GM23338 (cell line): ENCODE data around the gene C6orf118. TPM values are rescaled to one million over a fixed set of nuclear protein-coding genes. Genes with fewer than 3 reads are reported as not detected.

ENCODE experiments used
- ATAC-seq: fragments of 200-7000 bp; cut with Tn5 transposase; 3 replicates; pipeline ENCODE4 v1.9.1; 2020
- DNase-seq: peaks from one replicate; pipeline ENCODE4 v3.0.0-alpha.2; 2015; ENCODE audit warnings: low spot score
- H2AFZ ChIP-seq: fragments of 200-600 bp; sonication (generic); 2 replicates; pipeline ENCODE4 v1.8.0; 2016; ENCODE audit warnings: antibody characterized with exemption, mild to moderate bottlenecking, moderate library complexity
- H3F3A ChIP-seq: fragments of 200-600 bp; sonication (generic); replicated peaks from 2 replicates; pipeline ENCODE4 v1.8.0; 2017; ENCODE audit warnings: antibody characterized with exemption, mixed run types, low read depth
- H3K27ac ChIP-seq: fragments of 200-600 bp; sonication (generic); 2 replicates; pipeline ENCODE4 v1.6.1; 2016; ENCODE audit warnings: low read depth
- H3K27me3 ChIP-seq: fragments of 200-600 bp; sonication (generic); 2 replicates; pipeline ENCODE4 v1.8.0; 2016; ENCODE audit warnings: mild to moderate bottlenecking, mixed run types, moderate library complexity; ENCODE audit not compliant: insufficient read depth
- H3K36me3 ChIP-seq: fragments of 200-600 bp; sonication (generic); 2 replicates; pipeline ENCODE4 v1.8.0; 2016; ENCODE audit warnings: mild to moderate bottlenecking; ENCODE audit not compliant: insufficient read depth
- H3K4me1 ChIP-seq: fragments of 200-600 bp; sonication (generic); 2 replicates; pipeline ENCODE4 v1.8.0; 2016; ENCODE audit warnings: mild to moderate bottlenecking, moderate library complexity; ENCODE audit not compliant: insufficient read depth
- H3K4me2 ChIP-seq: fragments of 200-600 bp; sonication (generic); 2 replicates; pipeline ENCODE4 v1.7.1; 2017; ENCODE audit warnings: mixed run types
- H3K4me3 ChIP-seq: fragments of 200-600 bp; sonication (generic); 2 replicates; pipeline ENCODE4 v1.6.1; 2016; ENCODE audit warnings: mixed run types
- H3K79me2 ChIP-seq: fragments of 200-600 bp; sonication (generic); replicated peaks from 2 replicates; pipeline ENCODE4 v1.8.0; 2017; ENCODE audit warnings: mild to moderate bottlenecking; ENCODE audit not compliant: insufficient read depth
- H3K9me2 ChIP-seq: fragments of 200-600 bp; sonication (generic); 2 replicates; pipeline ENCODE4 v1.8.0; 2017; ENCODE audit not compliant: insufficient read depth
- H4K20me1 ChIP-seq: fragments of 200-600 bp; sonication (generic); replicated peaks from 2 replicates; pipeline ENCODE4 v1.8.0; 2017; ENCODE audit warnings: mild to moderate bottlenecking; ENCODE audit not compliant: insufficient read depth
- H3K27ac Mint-ChIP-seq: 2 replicates; pipeline ENCODE4 v1.8.0; 2020; ENCODE audit warnings: inconsistent platforms, mild to moderate bottlenecking, moderate library complexity, mixed read lengths
- H3K27me3 Mint-ChIP-seq: 3 replicates; pipeline ENCODE4 v1.8.0; 2022; ENCODE audit warnings: low read depth, mild to moderate bottlenecking, moderate library complexity, mixed read lengths, inconsistent platforms; ENCODE audit not compliant: insufficient read depth, poor library complexity
- H3K36me3 Mint-ChIP-seq: 3 replicates; pipeline ENCODE4 v1.8.0; 2021; ENCODE audit warnings: low read depth, mild to moderate bottlenecking, inconsistent platforms, moderate library complexity, mixed read lengths
- H3K4me1 Mint-ChIP-seq: 3 replicates; pipeline ENCODE4 v1.8.0; 2020; ENCODE audit warnings: mild to moderate bottlenecking, inconsistent platforms, mixed read lengths
- H3K4me3 Mint-ChIP-seq: 3 replicates; pipeline ENCODE4 v1.8.0; 2021; ENCODE audit warnings: moderate library complexity, mild to moderate bottlenecking, inconsistent platforms, mixed read lengths
- H3K9me3 Mint-ChIP-seq: 3 replicates; pipeline ENCODE4 v1.8.0; 2020; ENCODE audit warnings: moderate library complexity, mild to moderate bottlenecking, inconsistent platforms, mixed read lengths
- CREB1 ChIP-seq: fragments of 250-450 bp; sonication (Bioruptor Pico); IDR thresholded peaks from 2 replicates; pipeline ENCODE4 v1.5.0; 2020; ENCODE audit warnings: low read depth, mild to moderate bottlenecking, moderate library complexity
- ETS1 ChIP-seq: IDR thresholded peaks from 2 replicates; pipeline ENCODE4 v1.6.1; 2016; ENCODE audit warnings: antibody characterized with exemption
- EZH2 ChIP-seq: fragments of 200-600 bp; sonication (generic); IDR thresholded peaks from one replicate; pipeline ENCODE4 v1.8.0; 2017; ENCODE audit warnings: antibody characterized with exemption, mild to moderate bottlenecking, low read depth; ENCODE audit not compliant: unreplicated experiment
- EZH2phosphoT487 ChIP-seq: fragments of 200-600 bp; sonication (generic); IDR thresholded peaks from one replicate; pipeline ENCODE4 v1.8.1; 2018; ENCODE audit warnings: antibody characterized with exemption; ENCODE audit not compliant: unreplicated experiment
- JUNB ChIP-seq: IDR thresholded peaks from one replicate; pipeline ENCODE4 v1.6.1; 2016; ENCODE audit warnings: antibody characterized with exemption; ENCODE audit not compliant: unreplicated experiment
- NANOG ChIP-seq: IDR thresholded peaks from 2 replicates; pipeline ENCODE4 v1.6.1; 2016; ENCODE audit warnings: antibody characterized with exemption, borderline replicate concordance
- POLR2AphosphoS5 ChIP-seq: IDR thresholded peaks from 2 replicates; pipeline ENCODE4 v1.6.1; 2016; ENCODE audit warnings: antibody characterized with exemption, low read depth
- REST ChIP-seq: IDR thresholded peaks from one replicate; pipeline ENCODE4 v1.6.1; 2018; ENCODE audit warnings: antibody characterized with exemption; ENCODE audit not compliant: unreplicated experiment
- STAT1 ChIP-seq: IDR thresholded peaks from one replicate; pipeline ENCODE4 v1.6.1; 2016; ENCODE audit warnings: antibody characterized with exemption; ENCODE audit not compliant: unreplicated experiment
- ZNF114 ChIP-seq: fragments of 250-450 bp; sonication (Bioruptor Pico); IDR thresholded peaks from 2 replicates; pipeline ENCODE4 v1.5.0; 2020; ENCODE audit warnings: mild to moderate bottlenecking, moderate library complexity
- ZNF331 ChIP-seq: fragments of 250-450 bp; sonication (Bioruptor Pico); IDR thresholded peaks from 2 replicates; pipeline ENCODE4 v1.5.0; 2020; ENCODE audit warnings: low read depth, mild to moderate bottlenecking, moderate library complexity
- polyA plus RNA-seq: library from polyadenylated mRNA; unstranded; fragments of >200 nt; fragmentation: Nextera tagmentation; extraction: Ambion mirVana; gene quantifications from 2 replicates; pipeline ENCODE4 v1.2.1, GENCODE V29; 2016
- total RNA-seq: library from RNA; depleted of rRNA; stranded (reverse); fragments of >200 nt; shearing (Covaris generic); gene quantifications from 2 replicates; pipeline ENCODE4 v1.2.3, GENCODE V29; 2014
- TF ChIP-seq, protein P1 (sequence below), 2 experiments: fragments of 200-600 bp in 1 of 2; sonication (generic) in 1 of 2; conservative IDR thresholded peaks; 2 replicates each; pipeline versions ENCODE4 v1.5.1 to v1.6.1; 2016 to 2017; ENCODE audit warnings: antibody characterized with exemption in 2 of 2, low read depth in 2 of 2, mild to moderate bottlenecking in 2 of 2, moderate library complexity in 1 of 2

The C6orf118 gene
- total and polyA plus RNA-seq, 2 experiments from 2014 or later, result 0.35 to 1.1 TPM

DNA sequence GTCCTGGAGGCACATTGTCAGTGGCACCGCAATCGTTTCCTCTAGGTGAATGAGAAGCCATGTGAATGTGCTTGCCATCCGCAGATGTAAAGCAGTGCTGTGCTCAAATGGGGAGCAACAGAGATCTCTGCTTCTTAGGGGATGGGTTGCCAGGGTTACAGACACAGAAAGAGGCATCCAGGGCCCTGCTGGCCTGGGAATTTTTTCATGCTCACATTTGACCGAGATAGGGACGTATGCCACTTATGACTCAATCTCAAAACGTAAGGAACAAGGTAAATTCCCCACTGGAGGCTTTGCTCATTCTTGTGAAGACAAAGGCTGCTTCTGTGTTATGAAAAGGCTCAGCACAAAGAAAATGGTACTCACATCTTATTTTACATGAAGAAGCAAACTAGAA lies 11.0 kb downstream of the C6orf118 start (continued):
- TF ChIP-seq REST, result no peak
- no peak for TF ChIP-seq EZH2
- TF ChIP-seq STAT1, result no peak
- TF ChIP-seq EZH2phosphoT487, result no peak
- TF ChIP-seq POLR2AphosphoS5, result no peak
- TF ChIP-seq ZNF114 (CRISPR knock-in tag), result no peak
- TF ChIP-seq, protein P1, sequence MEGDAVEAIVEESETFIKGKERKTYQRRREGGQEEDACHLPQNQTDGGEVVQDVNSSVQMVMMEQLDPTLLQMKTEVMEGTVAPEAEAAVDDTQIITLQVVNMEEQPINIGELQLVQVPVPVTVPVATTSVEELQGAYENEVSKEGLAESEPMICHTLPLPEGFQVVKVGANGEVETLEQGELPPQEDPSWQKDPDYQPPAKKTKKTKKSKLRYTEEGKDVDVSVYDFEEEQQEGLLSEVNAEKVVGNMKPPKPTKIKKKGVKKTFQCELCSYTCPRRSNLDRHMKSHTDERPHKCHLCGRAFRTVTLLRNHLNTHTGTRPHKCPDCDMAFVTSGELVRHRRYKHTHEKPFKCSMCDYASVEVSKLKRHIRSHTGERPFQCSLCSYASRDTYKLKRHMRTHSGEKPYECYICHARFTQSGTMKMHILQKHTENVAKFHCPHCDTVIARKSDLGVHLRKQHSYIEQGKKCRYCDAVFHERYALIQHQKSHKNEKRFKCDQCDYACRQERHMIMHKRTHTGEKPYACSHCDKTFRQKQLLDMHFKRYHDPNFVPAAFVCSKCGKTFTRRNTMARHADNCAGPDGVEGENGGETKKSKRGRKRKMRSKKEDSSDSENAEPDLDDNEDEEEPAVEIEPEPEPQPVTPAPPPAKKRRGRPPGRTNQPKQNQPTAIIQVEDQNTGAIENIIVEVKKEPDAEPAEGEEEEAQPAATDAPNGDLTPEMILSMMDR (conservative IDR thresholded peaks at IDR 0.05; ENCODE audit: low read depth in 2 of 2), result no peak
- no peak for TF ChIP-seq ETS1
- TF ChIP-seq CREB1, result no peak
- TF ChIP-seq ZNF331 (CRISPR knock-in tag), result no peak
- TF ChIP-seq JUNB, result no peak
- TF ChIP-seq NANOG, result no peak

GRCh38 chr6:165292657-165293056 lies 16.7 kb downstream of the C6orf118 start:
- 0 out of 2 replicates have a peak, but pooled peaks cover 4% of the 10 kb centered on the region for H3K9me2 ChIP-seq
- no peak overlapping the region for H3K27ac Mint-ChIP-seq
- no peak for ATAC-seq
- no peak overlapping the region for H3K4me2 ChIP-seq
- no peaks in the 10 kb centered on the region for H3K4me1 ChIP-seq
- no peaks in the 10 kb centered on the region for H3K36me3 ChIP-seq
- H3K27me3 ChIP-seq, result no peaks in the 10 kb centered on the region
- 0 out of 3 replicates have a peak, but pooled peaks cover 4% of the 10 kb centered on the region for H3K36me3 Mint-ChIP-seq
- H3K4me3 Mint-ChIP-seq, result no peak overlapping the region
- H3K9me3 Mint-ChIP-seq, result peaks cover 4% of the 10 kb centered on the region; the same call in 2 of the 3 replicates
- no peak overlapping the region for H3K27ac ChIP-seq
- H3F3A ChIP-seq, result no peaks in the 10 kb centered on the region
- no peak for DNase-seq
- no peaks in the 10 kb centered on the region for H3K27me3 Mint-ChIP-seq
- H4K20me1 ChIP-seq, result no peaks in the 10 kb centered on the region
- no peaks in the 10 kb centered on the region for H3K4me1 Mint-ChIP-seq
- no peaks in the 10 kb centered on the region for H3K79me2 ChIP-seq
- TF ChIP-seq JUNB (no peak), REST (no peak), ZNF114 (CRISPR knock-in tag) (no peak)
- TF ChIP-seq, protein P1 (conservative IDR thresholded peaks at IDR 0.05; ENCODE audit: low read depth in 2 of 2), result no peak
- no peak overlapping the region for H2AFZ ChIP-seq
- H3K4me3 ChIP-seq, result no peak overlapping the region
